Measurements from ENCODE around the gene PZP. TPM values are rescaled to one million over a fixed set of nuclear protein-coding genes. Genes with fewer than 3 reads are reported as not detected.

PZP gene
- total RNA-seq, 1 donor from 2014 or later, result not detected

DNA sequence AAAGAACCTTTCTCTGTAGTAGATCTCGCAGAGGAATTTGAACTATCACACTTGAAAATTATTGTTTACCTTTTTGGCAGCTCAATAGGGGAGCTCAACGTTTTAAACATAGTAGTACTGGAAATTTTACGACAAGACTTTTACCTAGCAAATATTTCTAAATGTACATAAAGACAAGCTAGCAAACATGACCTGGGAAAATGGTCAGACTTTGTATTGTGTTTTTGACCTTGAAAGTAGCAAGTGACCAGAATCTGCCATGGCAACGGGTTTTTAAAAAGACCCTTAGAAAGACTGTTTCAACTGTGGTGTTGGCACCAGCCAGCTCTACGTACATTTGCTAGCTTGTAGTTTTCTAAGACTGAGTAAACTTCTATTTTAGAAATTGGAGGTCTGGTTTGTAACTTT lies 72.3 kb downstream of the PZP start:
- DNase-seq (ENCODE audit: low read depth), result no peak
- no peak overlapping the region for H3K4me3 ChIP-seq (ENCODE audit: low read depth, low read length)
- H3K36me3 ChIP-seq (ENCODE audit: control insufficient read depth, insufficient read depth, low read length), result no peaks in the 10 kb centered on the region
- TF ChIP-seq, protein P1, sequence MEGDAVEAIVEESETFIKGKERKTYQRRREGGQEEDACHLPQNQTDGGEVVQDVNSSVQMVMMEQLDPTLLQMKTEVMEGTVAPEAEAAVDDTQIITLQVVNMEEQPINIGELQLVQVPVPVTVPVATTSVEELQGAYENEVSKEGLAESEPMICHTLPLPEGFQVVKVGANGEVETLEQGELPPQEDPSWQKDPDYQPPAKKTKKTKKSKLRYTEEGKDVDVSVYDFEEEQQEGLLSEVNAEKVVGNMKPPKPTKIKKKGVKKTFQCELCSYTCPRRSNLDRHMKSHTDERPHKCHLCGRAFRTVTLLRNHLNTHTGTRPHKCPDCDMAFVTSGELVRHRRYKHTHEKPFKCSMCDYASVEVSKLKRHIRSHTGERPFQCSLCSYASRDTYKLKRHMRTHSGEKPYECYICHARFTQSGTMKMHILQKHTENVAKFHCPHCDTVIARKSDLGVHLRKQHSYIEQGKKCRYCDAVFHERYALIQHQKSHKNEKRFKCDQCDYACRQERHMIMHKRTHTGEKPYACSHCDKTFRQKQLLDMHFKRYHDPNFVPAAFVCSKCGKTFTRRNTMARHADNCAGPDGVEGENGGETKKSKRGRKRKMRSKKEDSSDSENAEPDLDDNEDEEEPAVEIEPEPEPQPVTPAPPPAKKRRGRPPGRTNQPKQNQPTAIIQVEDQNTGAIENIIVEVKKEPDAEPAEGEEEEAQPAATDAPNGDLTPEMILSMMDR (IDR thresholded peaks at IDR 0.05; ENCODE audit: insufficient read depth, low read length, severe bottlenecking), result no peak
- H3K27me3 ChIP-seq (ENCODE audit: control insufficient read depth, insufficient read depth, low read length), result no peaks in the 10 kb centered on the region
- FAIRE-seq, result no peak

DNA sequence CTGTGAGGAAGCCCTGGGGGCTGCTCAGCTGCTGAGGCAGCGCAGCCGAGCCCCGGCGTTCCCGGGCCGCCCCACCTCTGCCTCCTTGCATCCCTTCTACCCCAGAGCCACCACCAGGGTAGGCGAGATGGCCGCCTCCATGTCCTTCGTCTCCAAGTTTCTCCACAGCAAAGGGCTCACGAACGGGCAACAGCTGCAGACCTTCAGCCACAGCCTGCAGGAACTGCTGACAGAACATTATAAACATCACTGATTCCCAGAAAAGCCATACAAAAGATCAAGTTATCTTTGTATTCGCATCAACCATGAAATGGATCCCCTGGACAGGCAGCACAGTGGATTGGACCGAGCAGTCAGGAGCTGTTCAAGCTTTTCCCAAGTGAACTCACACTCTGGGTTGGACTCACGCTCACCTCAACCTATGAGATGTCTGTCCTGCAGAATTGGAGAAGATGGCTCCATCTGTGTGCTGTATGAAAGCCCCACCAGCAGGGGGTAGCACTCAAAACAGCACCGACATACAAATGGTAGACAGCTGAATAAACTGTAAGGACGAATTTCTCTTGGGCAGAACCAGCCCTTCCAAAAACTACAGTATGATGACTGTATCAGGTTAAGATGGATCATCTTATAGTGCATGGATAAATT lies 73.1 kb downstream of the PZP start:
- Histone ChIP-seq H3K4me3 (ENCODE audit: low read depth, low read length) (no peak overlapping the region), H3K36me3 (ENCODE audit: control insufficient read depth, insufficient read depth, low read length) (no peaks in the 10 kb centered on the region), H3K27me3 (ENCODE audit: control insufficient read depth, insufficient read depth, low read length) (no peaks in the 10 kb centered on the region)
- TF ChIP-seq, protein P1 (IDR thresholded peaks at IDR 0.05; ENCODE audit: insufficient read depth, low read length, severe bottlenecking), result peak; percentile 43
- peak; percentile 22 for DNase-seq (ENCODE audit: low read depth)
- no peak for FAIRE-seq

DNA sequence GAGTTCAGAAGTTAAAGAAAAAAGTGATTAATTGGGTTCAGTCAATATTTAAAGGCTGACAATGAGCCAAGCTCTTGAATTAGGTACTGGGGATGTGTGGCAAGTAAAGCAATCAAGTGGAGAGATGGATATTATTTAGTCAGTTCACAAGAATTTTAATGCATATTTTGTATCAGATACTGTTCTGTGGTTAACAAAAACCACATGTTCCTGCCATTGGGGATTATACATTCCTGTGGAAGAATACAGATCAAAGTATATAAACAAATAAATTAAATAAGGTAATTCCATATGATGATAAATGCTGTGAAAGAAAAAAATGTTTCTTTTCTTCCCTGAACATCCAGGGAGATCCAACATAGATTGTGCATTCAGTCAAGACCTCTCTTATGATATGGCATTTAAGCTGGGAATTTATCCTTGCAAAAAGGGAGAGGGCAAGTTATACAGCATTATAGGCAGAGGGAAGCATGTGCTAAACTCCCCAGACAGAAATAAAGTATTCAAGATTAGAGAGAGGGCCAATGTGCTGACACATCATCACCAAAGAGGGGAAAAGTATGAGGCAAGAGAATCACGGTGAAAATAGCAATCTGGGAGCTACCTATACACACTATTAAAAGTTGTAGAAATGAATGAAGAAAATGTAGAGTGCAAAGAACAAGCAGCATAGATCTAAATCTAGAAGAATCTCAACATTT lies 74.8 kb downstream of the PZP start:
- no peaks in the 10 kb centered on the region for H3K36me3 ChIP-seq (ENCODE audit: control insufficient read depth, insufficient read depth, low read length)
- FAIRE-seq (no peak), DNase-seq (ENCODE audit: low read depth) (no peak)
- no peak overlapping the region for H3K4me3 ChIP-seq (ENCODE audit: low read depth, low read length)
- H3K27me3 ChIP-seq (ENCODE audit: control insufficient read depth, insufficient read depth, low read length), result no peaks in the 10 kb centered on the region
- TF ChIP-seq, protein P1 (IDR thresholded peaks at IDR 0.05; ENCODE audit: insufficient read depth, low read length, severe bottlenecking), result no peak

DNA sequence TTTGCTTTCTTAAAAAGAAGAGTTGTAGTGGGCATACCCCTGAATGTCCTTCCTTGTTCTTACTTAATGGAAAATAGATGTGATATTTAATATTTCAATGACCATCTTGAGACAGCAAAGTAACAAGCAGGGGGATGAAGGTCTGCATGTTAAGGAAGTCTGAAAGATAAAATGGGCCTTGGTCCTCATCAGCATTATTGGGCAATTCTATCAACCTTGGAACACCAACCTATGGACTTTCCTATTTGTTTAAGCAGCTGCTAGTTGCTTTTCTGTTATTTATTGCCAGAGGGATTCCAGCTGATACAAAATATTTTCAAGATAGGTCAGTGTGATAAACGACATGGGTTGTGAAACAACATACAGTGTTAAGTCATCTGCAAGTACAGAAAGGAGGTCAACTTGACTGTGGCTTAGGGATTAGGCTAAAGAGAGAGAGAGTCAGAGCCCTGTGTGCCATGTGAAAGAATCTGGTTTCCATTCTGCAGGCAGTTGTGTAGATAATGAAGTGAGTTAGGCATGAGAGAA lies 76.1 kb downstream of the PZP start:
- Histone ChIP-seq H3K4me3 (ENCODE audit: low read depth, low read length) (no peak overlapping the region), H3K36me3 (ENCODE audit: control insufficient read depth, insufficient read depth, low read length) (no peaks in the 10 kb centered on the region), H3K27me3 (ENCODE audit: control insufficient read depth, insufficient read depth, low read length) (no peaks in the 10 kb centered on the region)
- no peak for FAIRE-seq
- no peak for DNase-seq (ENCODE audit: low read depth)
- TF ChIP-seq, protein P1 (IDR thresholded peaks at IDR 0.05; ENCODE audit: insufficient read depth, low read length, severe bottlenecking), result no peak

DNA sequence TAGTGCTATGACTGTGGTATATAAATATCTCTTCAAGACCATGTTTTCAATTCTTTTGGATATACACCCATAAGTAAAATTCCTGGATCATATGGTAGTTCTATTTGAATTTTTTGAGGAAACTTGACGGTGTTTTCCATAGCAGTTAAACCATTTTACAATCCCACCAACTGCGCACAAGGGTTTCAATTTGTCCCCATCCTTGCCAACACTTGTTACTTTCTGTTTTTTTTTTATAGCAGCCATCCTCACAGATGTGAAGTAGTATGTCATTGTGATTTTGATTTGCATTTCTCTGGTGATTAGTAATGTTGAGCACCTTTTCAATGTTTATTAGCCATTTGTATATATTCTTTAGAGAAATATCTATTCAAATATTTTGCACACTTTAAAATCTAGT lies 78.0 kb downstream of the PZP start:
- H3K27me3 ChIP-seq (ENCODE audit: control insufficient read depth, insufficient read depth, low read length), result no peaks in the 10 kb centered on the region
- DNase-seq (ENCODE audit: low read depth), result no peak
- H3K36me3 ChIP-seq (ENCODE audit: control insufficient read depth, insufficient read depth, low read length), result no peaks in the 10 kb centered on the region
- no peak for FAIRE-seq
- no peak overlapping the region for H3K4me3 ChIP-seq (ENCODE audit: low read depth, low read length)
- TF ChIP-seq, protein P1 (IDR thresholded peaks at IDR 0.05; ENCODE audit: insufficient read depth, low read length, severe bottlenecking), result no peak
